ENCODE measurements around the gene GZMA.

DNA sequence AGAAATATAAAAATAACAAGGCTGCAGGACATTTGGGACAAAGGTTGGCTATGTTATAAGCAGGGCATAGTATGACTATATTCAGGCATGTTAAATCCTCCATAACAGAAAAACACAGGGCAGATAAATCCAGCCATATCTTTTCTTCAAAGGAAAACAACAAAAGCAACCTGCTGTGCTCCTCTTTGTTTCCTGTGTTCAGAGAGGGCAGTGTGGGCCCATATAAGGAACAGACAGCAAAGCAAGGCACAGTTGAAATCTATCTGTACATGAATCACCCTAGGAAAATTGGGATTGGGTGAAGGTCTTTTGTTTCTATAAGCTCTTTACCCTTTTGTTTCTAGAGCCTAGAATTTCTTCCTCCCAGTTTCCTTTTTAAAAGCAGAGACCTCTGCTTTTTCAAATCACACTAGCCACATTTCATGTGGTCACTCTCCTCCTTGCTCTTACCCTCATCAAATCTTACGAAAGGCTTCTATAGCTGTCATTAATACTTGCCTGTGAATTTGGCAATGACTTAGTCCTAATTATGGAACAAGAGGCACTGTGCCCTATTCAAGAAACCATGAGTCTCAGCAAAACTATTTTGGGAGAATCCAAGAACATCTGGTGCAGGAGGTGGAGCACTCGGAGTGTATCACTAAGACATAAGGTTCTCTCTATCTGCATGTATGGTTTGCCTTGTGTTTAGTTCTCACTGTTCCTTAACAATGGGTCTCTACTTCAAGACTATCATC, 1.8 kb downstream of the GZMA start:
- TF ChIP-seq, protein P1, sequence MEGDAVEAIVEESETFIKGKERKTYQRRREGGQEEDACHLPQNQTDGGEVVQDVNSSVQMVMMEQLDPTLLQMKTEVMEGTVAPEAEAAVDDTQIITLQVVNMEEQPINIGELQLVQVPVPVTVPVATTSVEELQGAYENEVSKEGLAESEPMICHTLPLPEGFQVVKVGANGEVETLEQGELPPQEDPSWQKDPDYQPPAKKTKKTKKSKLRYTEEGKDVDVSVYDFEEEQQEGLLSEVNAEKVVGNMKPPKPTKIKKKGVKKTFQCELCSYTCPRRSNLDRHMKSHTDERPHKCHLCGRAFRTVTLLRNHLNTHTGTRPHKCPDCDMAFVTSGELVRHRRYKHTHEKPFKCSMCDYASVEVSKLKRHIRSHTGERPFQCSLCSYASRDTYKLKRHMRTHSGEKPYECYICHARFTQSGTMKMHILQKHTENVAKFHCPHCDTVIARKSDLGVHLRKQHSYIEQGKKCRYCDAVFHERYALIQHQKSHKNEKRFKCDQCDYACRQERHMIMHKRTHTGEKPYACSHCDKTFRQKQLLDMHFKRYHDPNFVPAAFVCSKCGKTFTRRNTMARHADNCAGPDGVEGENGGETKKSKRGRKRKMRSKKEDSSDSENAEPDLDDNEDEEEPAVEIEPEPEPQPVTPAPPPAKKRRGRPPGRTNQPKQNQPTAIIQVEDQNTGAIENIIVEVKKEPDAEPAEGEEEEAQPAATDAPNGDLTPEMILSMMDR (IDR thresholded peaks at IDR 0.05 in 4 of 5, conservative IDR thresholded peaks at IDR 0.05 in 1 of 5) = no peak
- TF ChIP-seq POLR2A (IDR thresholded peaks at IDR 0.05) = no peak
